Esophagus muscularis mucosa (tissue), 3 donors: ENCODE results near the gene CNNM1.

Source experiments
- EP300 ChIP-seq: sonication (generic); formaldehyde crosslinking; IDR thresholded peaks from one replicate; pipeline ENCODE4 v1.6.1; 2017; ENCODE audit warnings: antibody characterized with exemption
- TF ChIP-seq, protein P1 (sequence below), 3 experiments: fragments of 200-600 bp in 2 of 3; fragments of 450-650 bp in 1 of 3; sonication (generic) in 2 of 3; IDR thresholded peaks; one replicate each; pipeline ENCODE4 v1.5.1; 2017 to 2019; ENCODE audit warnings: antibody characterized with exemption in 3 of 3, mild to moderate bottlenecking in 2 of 3, moderate library complexity in 1 of 3

DNA sequence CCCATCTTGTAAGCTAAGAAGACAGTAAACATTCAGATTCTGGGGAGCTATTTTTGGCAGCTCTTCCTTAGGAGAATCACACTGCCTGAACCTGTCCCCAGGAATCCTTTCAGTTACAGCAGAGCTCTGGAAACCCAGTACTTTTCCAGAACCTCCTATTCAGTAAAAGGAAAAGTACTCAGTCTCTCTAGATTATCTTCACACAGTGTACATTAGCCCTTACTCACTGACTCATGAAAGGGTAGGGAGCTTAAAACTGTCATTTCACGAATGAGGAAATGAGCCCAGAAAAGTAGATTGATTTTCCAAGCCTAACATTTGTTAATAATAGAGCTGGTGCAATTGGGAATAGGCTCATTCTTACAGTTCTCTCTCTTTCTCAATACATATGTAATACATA, 3.9 kb upstream of the CNNM1 start:
- TF ChIP-seq, protein P1, sequence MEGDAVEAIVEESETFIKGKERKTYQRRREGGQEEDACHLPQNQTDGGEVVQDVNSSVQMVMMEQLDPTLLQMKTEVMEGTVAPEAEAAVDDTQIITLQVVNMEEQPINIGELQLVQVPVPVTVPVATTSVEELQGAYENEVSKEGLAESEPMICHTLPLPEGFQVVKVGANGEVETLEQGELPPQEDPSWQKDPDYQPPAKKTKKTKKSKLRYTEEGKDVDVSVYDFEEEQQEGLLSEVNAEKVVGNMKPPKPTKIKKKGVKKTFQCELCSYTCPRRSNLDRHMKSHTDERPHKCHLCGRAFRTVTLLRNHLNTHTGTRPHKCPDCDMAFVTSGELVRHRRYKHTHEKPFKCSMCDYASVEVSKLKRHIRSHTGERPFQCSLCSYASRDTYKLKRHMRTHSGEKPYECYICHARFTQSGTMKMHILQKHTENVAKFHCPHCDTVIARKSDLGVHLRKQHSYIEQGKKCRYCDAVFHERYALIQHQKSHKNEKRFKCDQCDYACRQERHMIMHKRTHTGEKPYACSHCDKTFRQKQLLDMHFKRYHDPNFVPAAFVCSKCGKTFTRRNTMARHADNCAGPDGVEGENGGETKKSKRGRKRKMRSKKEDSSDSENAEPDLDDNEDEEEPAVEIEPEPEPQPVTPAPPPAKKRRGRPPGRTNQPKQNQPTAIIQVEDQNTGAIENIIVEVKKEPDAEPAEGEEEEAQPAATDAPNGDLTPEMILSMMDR (IDR thresholded peaks at IDR 0.05) = no peak
- no peak for TF ChIP-seq EP300
